Mucosa of descending colon (tissue), 3 donors: ENCODE measurements around the gene LDLRAD2. TPM values are rescaled to one million over a fixed set of nuclear protein-coding genes. Genes with fewer than 3 reads are reported as not detected.

Experiments
- ATAC-seq: fragments of 200-7000 bp; cut with Tn5 transposase; one replicate; pipeline ENCODE4 v1.9.1; 2020; ENCODE audit warnings: mild to moderate bottlenecking, moderate library complexity
- DNase-seq, 3 donors: peaks; one replicate each; pipeline ENCODE4 v3.0.0-alpha.2; 2020
- H3K36me3 ChIP-seq: fragments of 200-600 bp; one replicate; pipeline ENCODE4 v1.8.0; 2021; ENCODE audit warnings: low read depth, mild to moderate bottlenecking
- H3K4me1 ChIP-seq: fragments of 200-600 bp; one replicate; pipeline ENCODE4 v1.8.0; 2021; ENCODE audit warnings: low read depth, mild to moderate bottlenecking
- H3K4me3 ChIP-seq: fragments of 200-600 bp; one replicate; pipeline ENCODE4 v1.8.0; 2021; ENCODE audit warnings: mild to moderate bottlenecking
- H3K9me3 ChIP-seq: fragments of 200-600 bp; one replicate; pipeline ENCODE4 v1.8.0; 2021; ENCODE audit warnings: mild to moderate bottlenecking
- CTCF ChIP-seq: fragments of 200-600 bp; IDR thresholded peaks from one replicate; pipeline ENCODE4 v1.8.0; 2022; ENCODE audit warnings: antibody characterized with exemption, mild to moderate bottlenecking
- intact Hi-C, 2 donors: fragments of 100-400 bp; cut with DNase I in 1 of 2; cut with micrococcal nuclease in 1 of 2; formaldehyde crosslinking; loops; one replicate each; pipeline versions ENCODE4 v1.11.0 to v1.11.1; 2022; cut with DNase I, micrococcal nuclease
- total RNA-seq, 3 donors: library from RNA; stranded (reverse); fragmentation: NEBNext Ultra II Directional in 2 of 3; extraction: Animal tissue kit (Norgen Biotek cat#: 25700) in 2 of 3; gene quantifications; one replicate each; pipeline versions ENCODE4 v1.2.1 to v1.2.4, GENCODE V29; 2021 to 2023
- donor health status: DM: no; HTN: no; CAD: no; lungs with moderate emphysema.
- donor health status: DM: no; HTN: no; CAD: no.
- donor health status: DM: no; HTN: yes; CAD: no.

Gene LDLRAD2
- total RNA-seq, 3 donors from 2014 or later: 0.09 to 0.27 (median 0.19) TPM

- no peak for ATAC-seq
- DNase-seq: no peak
- Histone ChIP-seq H3K4me3 (no peak overlapping the region), H3K9me3 (no peaks in the 10 kb centered on the region), H3K4me1 (no peaks in the 10 kb centered on the region), H3K36me3 (peaks cover 4% of the 10 kb centered on the region)
- intact Hi-C loops: no loop called here
- no peak for TF ChIP-seq CTCF
Measured at GRCh38 chr1:21828506-21829210, 16.6 kb downstream of the LDLRAD2 start.

- no peak for TF ChIP-seq CTCF
- no peak for DNase-seq
- H3K36me3 ChIP-seq: peaks cover 6% of the 10 kb centered on the region
Measured at GRCh38 chr1:21829294-21829693, 17.2 kb downstream of the LDLRAD2 start.

GRCh38 chr1:21830792-21831453 is 18.9 kb downstream of the LDLRAD2 start:
- H3K36me3 ChIP-seq: peaks cover 13% of the 10 kb centered on the region
- no peak for DNase-seq
- intact Hi-C loops: no loop called here

More at GRCh38 chr1:21829294-21829693, 17.2 kb downstream of the LDLRAD2 start:
- Histone ChIP-seq H3K4me3 (no peak overlapping the region), H3K9me3 (peaks cover 2% of the 10 kb centered on the region), H3K4me1 (no peaks in the 10 kb centered on the region)
- ATAC-seq: no peak
- intact Hi-C loops: no loop called here

GRCh38 chr1:21831454-21831970 is 19.4 kb downstream of the LDLRAD2 start:
- peaks cover 13% of the 10 kb centered on the region for H3K36me3 ChIP-seq
- intact Hi-C loops: no loop called here

More at GRCh38 chr1:21830792-21831453, 18.9 kb downstream of the LDLRAD2 start:
- Histone ChIP-seq H3K9me3 (peaks cover 7% of the 10 kb centered on the region), H3K4me1 (no peaks in the 10 kb centered on the region), H3K4me3 (no peak overlapping the region)
- ATAC-seq: no peak
- no peak for TF ChIP-seq CTCF

GRCh38 chr1:21833392-21833976 is 21.4 kb downstream of the LDLRAD2 start:
- Histone ChIP-seq H3K9me3 (peaks cover 7% of the 10 kb centered on the region), H3K36me3 (peaks cover 14% of the 10 kb centered on the region), H3K4me3 (no peak overlapping the region), H3K4me1 (no peaks in the 10 kb centered on the region)
- no peak for DNase-seq
- intact Hi-C loops: no loop called here
- ATAC-seq: no peak
- TF ChIP-seq CTCF: no peak

More at GRCh38 chr1:21831454-21831970, 19.4 kb downstream of the LDLRAD2 start:
- no peak overlapping the region for H3K4me3 ChIP-seq
- no peaks in the 10 kb centered on the region for H3K4me1 ChIP-seq
- TF ChIP-seq CTCF: no peak
- ATAC-seq (no peak), DNase-seq (no peak)
- H3K9me3 ChIP-seq: peaks cover 7% of the 10 kb centered on the region
